GM12872 (cell line): Measurements from ENCODE around the gene UNC5A.

Source experiments
- TF ChIP-seq, protein P1 (sequence below): IDR thresholded peaks from 3 replicates; pipeline ENCODE4 v1.5.1; 2011; ENCODE audit warnings: low read depth, mild to moderate bottlenecking, low read length, moderate library complexity; ENCODE audit not compliant: insufficient read depth

The UNC5A gene

DNA sequence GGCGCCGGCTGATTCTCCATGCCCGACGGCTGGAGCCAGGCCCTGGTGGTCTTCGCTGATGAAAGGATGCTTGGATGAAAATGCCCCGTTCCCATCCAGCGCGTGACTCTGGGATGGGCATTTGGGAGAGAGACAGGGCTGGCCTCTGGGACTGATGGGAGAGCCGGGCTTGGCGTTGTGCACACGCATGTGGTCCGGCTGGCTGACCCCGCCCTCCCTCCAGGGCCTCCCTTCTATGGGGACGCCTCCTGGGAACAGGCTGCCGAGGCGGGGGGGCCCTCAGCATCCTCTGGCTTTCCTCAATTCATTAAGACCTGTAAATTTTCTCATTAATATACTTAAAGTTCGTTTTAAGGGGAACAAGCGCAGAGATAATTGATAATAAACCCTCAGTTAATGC lies 36.8 kb downstream of the UNC5A start:
- TF ChIP-seq, protein P1, sequence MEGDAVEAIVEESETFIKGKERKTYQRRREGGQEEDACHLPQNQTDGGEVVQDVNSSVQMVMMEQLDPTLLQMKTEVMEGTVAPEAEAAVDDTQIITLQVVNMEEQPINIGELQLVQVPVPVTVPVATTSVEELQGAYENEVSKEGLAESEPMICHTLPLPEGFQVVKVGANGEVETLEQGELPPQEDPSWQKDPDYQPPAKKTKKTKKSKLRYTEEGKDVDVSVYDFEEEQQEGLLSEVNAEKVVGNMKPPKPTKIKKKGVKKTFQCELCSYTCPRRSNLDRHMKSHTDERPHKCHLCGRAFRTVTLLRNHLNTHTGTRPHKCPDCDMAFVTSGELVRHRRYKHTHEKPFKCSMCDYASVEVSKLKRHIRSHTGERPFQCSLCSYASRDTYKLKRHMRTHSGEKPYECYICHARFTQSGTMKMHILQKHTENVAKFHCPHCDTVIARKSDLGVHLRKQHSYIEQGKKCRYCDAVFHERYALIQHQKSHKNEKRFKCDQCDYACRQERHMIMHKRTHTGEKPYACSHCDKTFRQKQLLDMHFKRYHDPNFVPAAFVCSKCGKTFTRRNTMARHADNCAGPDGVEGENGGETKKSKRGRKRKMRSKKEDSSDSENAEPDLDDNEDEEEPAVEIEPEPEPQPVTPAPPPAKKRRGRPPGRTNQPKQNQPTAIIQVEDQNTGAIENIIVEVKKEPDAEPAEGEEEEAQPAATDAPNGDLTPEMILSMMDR, result no peak

GRCh38 chr5:176847726-176848290 lies 37.4 kb downstream of the UNC5A start:
- TF ChIP-seq, protein P1, result no peak

DNA sequence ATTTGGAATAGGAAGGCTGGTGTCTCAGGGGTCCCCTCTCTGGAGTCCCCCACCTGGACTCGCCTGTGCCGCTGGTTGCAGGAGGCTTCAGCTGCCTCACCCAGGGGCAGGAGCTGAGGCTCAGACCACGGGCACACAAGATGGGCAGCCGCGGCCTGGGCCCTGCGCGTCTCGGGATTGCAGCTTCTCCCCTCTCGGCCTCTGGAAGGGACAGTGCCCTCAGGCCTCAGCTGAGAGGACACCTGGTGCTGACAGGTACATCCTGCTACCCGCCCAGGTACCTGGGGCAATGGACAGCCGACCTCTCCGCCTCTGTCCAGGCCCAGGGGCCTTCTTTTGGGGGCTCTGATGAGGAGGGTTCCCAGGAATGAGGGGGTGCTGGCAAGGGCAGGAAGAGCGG lies 38.3 kb downstream of the UNC5A start:
- TF ChIP-seq, protein P1, result no peak

DNA sequence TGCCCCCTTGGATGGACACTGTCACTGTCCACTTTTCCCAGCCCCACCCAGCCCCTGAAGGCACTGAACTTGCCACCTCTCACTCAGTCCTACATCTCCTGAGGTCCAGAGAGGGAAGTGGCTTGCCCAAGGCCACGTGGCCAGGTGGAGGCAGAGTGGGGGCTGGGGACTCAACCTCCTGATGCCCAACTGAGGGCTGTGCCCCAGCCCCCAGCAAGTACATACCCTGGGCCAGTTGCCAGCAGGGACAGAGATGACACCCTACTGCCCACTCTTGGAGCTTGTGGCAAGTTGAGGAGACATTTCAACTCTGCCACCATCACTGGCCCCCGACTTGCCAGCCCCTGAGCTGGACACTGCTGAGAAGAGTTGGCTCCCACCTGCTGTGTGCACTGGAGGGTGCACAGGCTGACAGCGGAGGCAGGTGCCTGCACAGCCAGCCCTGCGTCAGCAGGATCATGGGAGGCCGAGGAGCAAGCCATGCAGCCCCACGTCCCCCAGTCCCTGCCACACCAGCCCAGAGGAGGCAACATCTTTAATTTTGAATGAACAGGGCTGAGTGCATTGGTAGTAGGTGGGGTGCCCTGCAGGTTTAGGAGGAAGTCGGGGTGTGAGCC lies 39.4 kb downstream of the UNC5A start:
- TF ChIP-seq, protein P1, result no peak

GRCh38 chr5:176850371-176851245 lies 40.2 kb downstream of the UNC5A start:
- TF ChIP-seq, protein P1, result no peak

GRCh38 chr5:176851380-176851779 lies 41.0 kb downstream of the UNC5A start:
- TF ChIP-seq, protein P1, result no peak

GRCh38 chr5:176851871-176852658 lies 41.7 kb downstream of the UNC5A start:
- TF ChIP-seq, protein P1, result no peak
